PFSK-1 (cell line): ENCODE measurements around the gene MBD3L2.

Experiments used
- FOXP2 ChIP-seq: optimal IDR thresholded peaks from 2 replicates; pipeline ENCODE3; 2011; ENCODE audit warnings: borderline replicate concordance, control low read depth, inconsistent platforms; ENCODE audit not compliant: insufficient read depth; ENCODE audit errors: extremely low read length, extremely low read depth
- POLR2AphosphoS5 ChIP-seq: IDR thresholded peaks from 2 replicates; pipeline ENCODE4 v1.6.1; 2012; ENCODE audit warnings: low read depth, mild to moderate bottlenecking, control low read depth, low read length, moderate library complexity
- SIN3A ChIP-seq: IDR thresholded peaks from 2 replicates; pipeline ENCODE4 v1.6.1; 2012; ENCODE audit warnings: mild to moderate bottlenecking, low read length, moderate library complexity, borderline replicate concordance; ENCODE audit not compliant: insufficient read depth
- TAF1 ChIP-seq: IDR thresholded peaks from 2 replicates; pipeline ENCODE4 v1.6.1; 2012; ENCODE audit warnings: low read length, control low read depth, borderline replicate concordance; ENCODE audit not compliant: insufficient read depth
- TF ChIP-seq, protein P1 (sequence below), 2 experiments: IDR thresholded peaks; 2 replicates each; pipeline versions ENCODE4 v1.6.1 to v1.8.0; 2011 to 2012; ENCODE audit warnings: low read depth in 2 of 2, low read length in 2 of 2, control low read depth in 1 of 2, inconsistent platforms in 1 of 2, mild to moderate bottlenecking in 1 of 2, moderate library complexity in 1 of 2; ENCODE audit not compliant: insufficient read depth in 1 of 2

DNA sequence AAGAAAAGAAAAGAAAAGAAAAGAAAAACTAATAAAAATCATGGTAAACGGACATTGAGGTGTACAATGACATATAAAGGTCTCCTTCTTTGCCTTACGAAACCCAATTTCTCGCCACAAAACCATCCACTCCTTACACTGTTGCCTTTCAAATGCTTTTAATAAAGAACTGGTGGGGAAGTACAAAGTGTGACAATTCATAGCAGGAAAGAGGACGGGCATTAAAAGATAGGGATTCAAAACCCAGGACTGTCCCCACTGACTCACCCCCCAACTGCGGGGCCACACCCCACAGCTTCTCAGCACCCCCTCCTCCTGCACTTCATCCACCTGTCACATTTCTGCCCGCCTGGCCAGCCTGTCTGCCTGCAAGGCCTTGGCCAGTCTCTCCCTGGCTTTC is 30.3 kb upstream of the MBD3L2 start:
- TF ChIP-seq, protein P1, sequence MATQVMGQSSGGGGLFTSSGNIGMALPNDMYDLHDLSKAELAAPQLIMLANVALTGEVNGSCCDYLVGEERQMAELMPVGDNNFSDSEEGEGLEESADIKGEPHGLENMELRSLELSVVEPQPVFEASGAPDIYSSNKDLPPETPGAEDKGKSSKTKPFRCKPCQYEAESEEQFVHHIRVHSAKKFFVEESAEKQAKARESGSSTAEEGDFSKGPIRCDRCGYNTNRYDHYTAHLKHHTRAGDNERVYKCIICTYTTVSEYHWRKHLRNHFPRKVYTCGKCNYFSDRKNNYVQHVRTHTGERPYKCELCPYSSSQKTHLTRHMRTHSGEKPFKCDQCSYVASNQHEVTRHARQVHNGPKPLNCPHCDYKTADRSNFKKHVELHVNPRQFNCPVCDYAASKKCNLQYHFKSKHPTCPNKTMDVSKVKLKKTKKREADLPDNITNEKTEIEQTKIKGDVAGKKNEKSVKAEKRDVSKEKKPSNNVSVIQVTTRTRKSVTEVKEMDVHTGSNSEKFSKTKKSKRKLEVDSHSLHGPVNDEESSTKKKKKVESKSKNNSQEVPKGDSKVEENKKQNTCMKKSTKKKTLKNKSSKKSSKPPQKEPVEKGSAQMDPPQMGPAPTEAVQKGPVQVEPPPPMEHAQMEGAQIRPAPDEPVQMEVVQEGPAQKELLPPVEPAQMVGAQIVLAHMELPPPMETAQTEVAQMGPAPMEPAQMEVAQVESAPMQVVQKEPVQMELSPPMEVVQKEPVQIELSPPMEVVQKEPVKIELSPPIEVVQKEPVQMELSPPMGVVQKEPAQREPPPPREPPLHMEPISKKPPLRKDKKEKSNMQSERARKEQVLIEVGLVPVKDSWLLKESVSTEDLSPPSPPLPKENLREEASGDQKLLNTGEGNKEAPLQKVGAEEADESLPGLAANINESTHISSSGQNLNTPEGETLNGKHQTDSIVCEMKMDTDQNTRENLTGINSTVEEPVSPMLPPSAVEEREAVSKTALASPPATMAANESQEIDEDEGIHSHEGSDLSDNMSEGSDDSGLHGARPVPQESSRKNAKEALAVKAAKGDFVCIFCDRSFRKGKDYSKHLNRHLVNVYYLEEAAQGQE (IDR thresholded peaks at IDR 0.05; ENCODE audit: insufficient read depth in 1 of 2, low read depth in 2 of 2, low read length in 2 of 2): no peak
- TF ChIP-seq SIN3A: no peak
- no peak for TF ChIP-seq TAF1
- TF ChIP-seq POLR2AphosphoS5: no peak
- no peak for TF ChIP-seq FOXP2
